NCI-H446 (cell line): ENCODE data around the gene RALGAPA2.

Experiments
- DNase-seq, 2 experiments: peaks; one replicate each; lab custom pipeline; 2025; lab: John Stamatoyannopoulos, UW

Gene RALGAPA2

DNA sequence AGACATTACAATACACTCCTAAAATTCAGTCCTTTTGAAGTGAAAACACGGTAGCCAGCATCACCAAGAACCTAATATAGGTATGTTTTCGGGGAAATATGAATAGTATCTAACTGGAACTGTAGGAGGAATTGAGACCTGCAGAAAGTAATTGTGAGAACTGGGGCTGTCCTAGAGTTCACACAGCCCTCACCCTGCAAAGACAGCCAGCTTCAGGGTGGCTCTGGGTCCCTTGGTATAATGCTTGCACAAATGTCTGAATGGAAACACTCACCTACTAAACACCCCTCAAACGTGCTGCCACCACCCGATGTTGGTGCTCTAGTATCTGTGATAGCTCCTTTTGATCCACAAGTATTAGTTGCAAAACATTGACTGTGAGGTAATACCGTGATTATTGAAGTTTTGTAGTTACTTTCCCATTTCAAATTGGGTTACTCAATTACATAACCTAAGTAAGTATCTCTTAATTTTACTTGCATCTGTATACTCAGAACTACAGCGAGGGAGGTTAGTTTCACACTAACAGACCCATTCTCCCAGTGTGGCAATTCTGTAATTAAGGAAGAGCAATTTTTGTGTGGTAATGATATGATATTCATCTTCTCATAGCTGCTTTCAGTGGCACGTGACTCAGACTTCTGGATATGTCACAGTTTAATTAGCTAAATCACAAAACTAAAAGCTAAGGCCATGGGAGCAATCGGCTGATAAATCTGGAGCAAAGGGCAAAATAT lies 215.0 kb downstream of the RALGAPA2 start:
- no peak for DNase-seq

- DNase-seq, result no peak
Observed at GRCh38 chr20:20495729-20496503, 216.5 kb downstream of the RALGAPA2 start.

GRCh38 chr20:20493701-20494100 lies 218.7 kb downstream of the RALGAPA2 start:
- no peak for DNase-seq

DNA sequence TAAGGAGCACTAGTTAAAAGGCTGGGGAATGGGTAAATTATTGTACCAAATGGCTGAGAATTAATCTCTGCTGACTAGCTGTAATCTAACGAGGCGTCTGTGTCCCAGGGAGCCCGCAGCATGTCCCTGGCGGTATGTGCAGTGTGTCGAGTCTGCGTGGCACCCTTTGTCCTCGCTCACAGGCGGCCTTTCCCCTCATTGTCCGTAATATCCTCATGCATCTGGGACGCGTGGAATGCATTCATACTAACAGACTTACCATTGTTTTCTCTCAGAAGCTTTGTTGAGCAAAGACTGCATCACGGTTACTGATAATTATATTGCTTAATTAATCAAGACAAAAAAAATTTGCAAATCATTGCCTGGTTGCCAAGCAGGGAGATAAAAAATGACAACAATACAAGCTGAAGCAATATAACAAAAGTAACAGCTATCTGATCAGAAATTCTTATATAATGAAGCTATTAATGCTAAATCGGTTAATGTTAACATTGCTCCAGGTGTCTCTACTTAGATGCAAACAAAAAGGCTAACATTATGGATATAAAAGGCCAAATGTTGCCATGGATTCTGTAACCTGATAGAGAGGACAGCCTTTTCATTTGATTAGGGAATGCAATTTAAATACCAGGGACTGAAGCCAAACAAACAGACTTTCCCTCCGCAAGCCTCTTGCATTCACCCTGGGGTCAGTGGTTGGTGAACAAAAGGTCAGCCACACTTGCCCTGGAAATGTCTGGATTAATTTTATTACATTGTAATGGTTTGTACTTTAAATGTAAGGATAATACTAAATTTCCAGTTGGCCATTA lies 219.7 kb downstream of the RALGAPA2 start:
- DNase-seq, result no peak

GRCh38 chr20:20491784-20492264 lies 220.6 kb downstream of the RALGAPA2 start:
- no peak for DNase-seq

DNA sequence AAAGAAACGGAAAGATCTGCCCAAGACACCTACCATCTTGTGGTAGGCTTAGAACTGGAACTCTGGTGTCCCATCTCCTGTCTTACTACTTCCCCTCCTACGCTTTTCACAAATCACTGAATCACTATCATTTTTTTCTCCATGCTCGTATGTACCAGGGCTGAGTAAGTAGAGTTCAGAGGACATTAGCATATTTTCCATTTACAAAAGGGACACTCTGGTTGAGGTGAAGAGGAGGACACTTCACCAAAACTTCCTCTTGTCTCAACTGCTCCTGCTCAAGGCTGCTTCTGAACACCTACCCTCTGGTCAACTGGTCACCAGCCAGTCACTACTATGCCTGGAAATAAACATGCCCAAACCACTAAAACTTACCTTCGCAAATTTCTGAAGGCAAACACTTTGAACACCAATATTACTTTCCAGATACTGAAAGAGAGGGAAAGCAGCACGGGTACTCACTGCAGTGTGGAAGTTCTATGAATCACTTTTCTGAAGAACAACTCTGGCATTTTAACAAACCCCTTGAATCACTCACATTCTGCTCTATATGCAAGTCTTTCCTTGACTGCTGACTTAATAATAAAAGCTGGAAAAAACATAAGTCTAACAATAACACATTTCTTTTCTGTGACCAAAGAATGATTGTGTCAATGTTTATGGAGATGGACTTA lies 221.2 kb downstream of the RALGAPA2 start:
- DNase-seq, result no peak

DNA sequence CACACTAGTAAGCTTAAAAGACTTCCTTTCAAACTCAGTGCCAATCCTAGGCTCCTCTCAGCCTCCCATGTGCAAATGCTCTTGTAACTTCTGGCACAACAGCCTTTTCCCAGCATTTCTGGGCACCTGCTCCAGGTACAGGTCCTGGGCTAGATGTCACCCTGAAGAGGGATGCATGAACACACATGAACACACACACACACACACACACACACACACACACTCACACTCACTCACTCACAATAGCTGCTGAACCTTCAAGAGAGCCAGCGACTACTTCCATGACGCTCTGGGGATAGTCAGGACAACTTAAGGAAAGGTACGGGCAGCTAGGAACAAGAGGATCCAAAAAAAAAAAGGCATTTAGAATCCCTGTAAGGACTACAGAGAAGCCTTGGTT lies 221.8 kb downstream of the RALGAPA2 start:
- DNase-seq, result no peak

GRCh38 chr20:20489648-20490341 lies 222.6 kb downstream of the RALGAPA2 start:
- DNase-seq, result no peak

GRCh38 chr20:20489054-20489453 lies 223.4 kb downstream of the RALGAPA2 start:
- no peak for DNase-seq

DNA sequence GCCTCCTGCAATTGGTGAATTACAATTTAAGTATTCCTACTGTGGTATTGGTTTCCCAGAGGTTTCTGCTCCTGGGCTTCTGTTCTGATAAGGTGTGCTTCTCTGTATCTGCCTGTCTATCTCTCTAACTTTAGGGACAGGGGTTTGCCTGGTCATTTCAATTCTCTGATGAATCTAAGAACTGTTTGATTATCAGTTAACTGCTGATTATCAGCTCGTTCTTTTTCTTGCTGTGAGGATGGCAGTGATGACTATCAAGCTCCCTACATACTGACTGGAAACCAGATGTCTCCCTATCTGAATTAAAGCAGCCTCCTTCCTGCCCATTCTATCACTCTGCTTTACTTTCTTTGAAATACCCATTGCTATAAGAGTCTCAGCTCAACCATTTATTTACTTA lies 224.1 kb downstream of the RALGAPA2 start:
- no peak for DNase-seq

DNA sequence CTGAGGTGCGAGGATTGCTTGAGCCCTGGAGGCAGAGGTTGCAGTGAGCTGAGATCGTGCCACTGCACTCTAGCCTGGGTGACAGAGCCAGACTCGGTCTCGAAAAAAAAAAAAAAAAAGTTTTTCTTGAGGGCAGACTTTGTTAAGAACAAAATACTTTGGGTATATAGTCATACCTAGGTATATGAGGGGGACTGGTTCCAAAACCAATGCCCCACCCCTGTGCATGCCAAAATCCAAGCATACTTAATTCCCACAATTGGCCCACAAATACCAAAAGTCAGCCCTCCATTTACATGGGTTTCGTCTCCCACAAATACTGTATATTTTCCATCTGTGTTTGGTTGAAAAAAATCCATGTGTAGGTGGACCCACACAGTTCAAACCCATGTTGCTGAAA lies 224.6 kb downstream of the RALGAPA2 start:
- DNase-seq, result no peak

DNA sequence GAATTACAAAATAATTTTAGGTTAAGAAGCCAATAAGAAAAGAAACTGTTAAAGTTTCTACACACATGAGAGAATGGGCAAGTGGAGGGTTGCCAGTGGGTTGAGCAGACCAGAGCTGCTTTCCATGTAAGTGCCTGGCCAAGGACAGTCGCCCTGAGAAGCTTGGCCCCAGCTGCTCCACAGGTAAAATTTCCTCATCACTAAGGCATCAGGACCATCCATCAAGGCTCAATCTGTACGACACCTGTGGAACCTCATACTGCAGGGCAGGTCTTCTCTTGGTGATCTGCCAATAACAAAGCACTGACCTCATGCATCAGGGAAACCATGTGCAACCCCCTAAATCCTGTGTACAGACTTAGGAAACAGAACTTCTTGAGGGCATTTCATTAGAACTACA lies 229.1 kb downstream of the RALGAPA2 start:
- no peak for DNase-seq

DNA sequence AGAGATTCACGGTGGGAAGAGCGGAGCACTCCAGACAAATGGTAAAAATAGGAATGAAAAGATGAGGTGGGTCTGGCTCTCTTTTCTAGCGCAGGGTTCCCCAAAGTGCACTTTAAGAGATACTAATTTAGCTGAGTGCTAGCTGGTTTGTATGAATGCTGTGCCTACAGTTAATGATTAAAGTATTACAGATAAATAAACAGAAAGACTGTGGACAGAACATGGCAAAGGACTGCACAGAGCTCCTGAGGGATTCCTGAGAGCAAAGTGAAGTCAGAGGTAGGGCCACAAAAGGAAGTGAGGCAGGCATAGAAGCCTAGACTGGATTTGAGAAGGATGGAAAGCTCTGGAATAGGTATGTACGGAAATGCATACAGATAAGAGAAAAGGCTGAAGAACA lies 230.0 kb downstream of the RALGAPA2 start:
- DNase-seq, result no peak

GRCh38 chr20:20480689-20481088 lies 231.8 kb downstream of the RALGAPA2 start:
- no peak for DNase-seq

GRCh38 chr20:20480126-20480525 lies 232.3 kb downstream of the RALGAPA2 start:
- no peak for DNase-seq

DNA sequence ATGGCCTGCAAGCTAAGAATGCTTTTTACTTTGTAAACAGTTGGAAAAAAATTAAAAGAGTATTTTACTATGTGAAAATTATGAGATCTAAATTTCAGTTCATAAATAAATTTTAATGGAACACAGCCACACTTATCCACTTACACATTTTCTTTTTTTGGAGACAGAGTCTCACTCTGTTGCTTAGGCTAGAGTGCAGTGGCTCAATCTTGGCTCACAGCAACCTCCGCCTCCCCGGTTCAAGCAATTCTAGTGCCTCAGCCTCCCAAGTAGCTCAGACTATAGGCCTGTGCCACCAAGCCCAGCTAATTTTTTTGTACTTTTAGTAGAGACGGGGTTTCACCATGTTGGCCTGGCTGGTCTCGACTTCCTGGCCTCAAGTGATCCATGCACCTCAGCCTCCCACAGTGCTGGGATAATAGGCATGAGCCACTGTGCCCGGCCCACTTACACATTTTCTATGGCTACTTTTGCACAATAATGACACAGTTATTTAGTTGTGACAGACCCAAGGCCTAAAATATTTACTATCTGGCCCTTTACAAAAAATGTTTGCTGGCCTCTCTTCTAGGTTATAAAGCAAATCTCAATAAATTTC lies 234.9 kb downstream of the RALGAPA2 start:
- DNase-seq, result no peak

GRCh38 chr20:20476504-20476903 lies 235.9 kb downstream of the RALGAPA2 start:
- no peak for DNase-seq

GRCh38 chr20:20473657-20474056 lies 238.8 kb downstream of the RALGAPA2 start:
- DNase-seq, result no peak

DNA sequence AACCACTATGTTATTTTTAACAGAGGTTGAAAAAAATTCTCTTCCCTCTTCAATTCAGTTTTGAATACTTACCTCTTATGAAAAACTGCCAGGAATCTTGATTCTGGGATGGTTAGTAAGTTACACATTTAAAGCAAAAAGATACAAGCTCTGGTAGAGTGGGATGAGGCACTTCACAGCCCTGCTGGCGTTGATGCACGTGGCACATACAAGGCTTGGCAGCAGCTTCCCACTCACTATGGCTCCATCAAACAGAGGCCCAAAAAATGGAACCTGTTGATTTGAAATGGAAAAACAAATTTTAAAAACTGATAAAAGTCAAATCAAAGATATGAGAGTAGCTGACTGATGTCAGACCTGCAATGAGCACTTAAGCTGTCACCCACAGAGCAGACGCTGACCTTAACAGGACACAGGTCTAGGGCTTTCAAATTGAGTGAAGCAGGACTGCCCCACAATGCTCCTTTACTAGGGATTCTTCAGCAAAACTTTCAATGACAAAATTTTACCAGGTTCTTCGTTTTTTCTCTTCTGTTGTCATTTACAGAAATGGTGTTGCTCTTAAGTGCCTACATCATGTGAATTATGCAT lies 239.7 kb downstream of the RALGAPA2 start:
- DNase-seq, result peak in 1 of 2 experiments; percentile 33

GRCh38 chr20:20466341-20466879 lies 246.0 kb downstream of the RALGAPA2 start:
- no peak for DNase-seq
